ENCODE results near the gene NELFA.

- TF ChIP-seq RFX5 (IDR thresholded peaks at IDR 0.05; ENCODE audit: low read depth, low read length): no peak
- no peak for TF ChIP-seq MYC (IDR thresholded peaks at IDR 0.05; ENCODE audit: insufficient read depth, insufficient read length, insufficient replicate concordance, low read length, severe bottlenecking)
- TF ChIP-seq BCL3 (IDR thresholded peaks at IDR 0.05; ENCODE audit: borderline replicate concordance, insufficient read depth, low read depth, low read length, poor library complexity, severe bottlenecking): no peak
- TF ChIP-seq POLR2AphosphoS5 (IDR thresholded peaks at IDR 0.05; ENCODE audit: low read length): no peak
- TF ChIP-seq POLR2AphosphoS2 (IDR thresholded peaks at IDR 0.05; ENCODE audit: low read depth, low read length): no peak
- no peak for TF ChIP-seq TAF1 (IDR thresholded peaks at IDR 0.05; ENCODE audit: borderline replicate concordance, low read depth, low read length)
- TF ChIP-seq CREB1 (IDR thresholded peaks at IDR 0.05; ENCODE audit: low read depth): no peak
- TF ChIP-seq ASH2L (IDR thresholded peaks at IDR 0.05; ENCODE audit: borderline replicate concordance, low read depth): no peak
- TF ChIP-seq, protein P1, sequence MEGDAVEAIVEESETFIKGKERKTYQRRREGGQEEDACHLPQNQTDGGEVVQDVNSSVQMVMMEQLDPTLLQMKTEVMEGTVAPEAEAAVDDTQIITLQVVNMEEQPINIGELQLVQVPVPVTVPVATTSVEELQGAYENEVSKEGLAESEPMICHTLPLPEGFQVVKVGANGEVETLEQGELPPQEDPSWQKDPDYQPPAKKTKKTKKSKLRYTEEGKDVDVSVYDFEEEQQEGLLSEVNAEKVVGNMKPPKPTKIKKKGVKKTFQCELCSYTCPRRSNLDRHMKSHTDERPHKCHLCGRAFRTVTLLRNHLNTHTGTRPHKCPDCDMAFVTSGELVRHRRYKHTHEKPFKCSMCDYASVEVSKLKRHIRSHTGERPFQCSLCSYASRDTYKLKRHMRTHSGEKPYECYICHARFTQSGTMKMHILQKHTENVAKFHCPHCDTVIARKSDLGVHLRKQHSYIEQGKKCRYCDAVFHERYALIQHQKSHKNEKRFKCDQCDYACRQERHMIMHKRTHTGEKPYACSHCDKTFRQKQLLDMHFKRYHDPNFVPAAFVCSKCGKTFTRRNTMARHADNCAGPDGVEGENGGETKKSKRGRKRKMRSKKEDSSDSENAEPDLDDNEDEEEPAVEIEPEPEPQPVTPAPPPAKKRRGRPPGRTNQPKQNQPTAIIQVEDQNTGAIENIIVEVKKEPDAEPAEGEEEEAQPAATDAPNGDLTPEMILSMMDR (IDR thresholded peaks at IDR 0.05 in 2 of 3, conservative IDR thresholded peaks at IDR 0.05 in 1 of 3; ENCODE audit: control insufficient read depth in 2 of 3, extremely low read depth in 1 of 3, insufficient read depth in 1 of 3, low read depth in 3 of 3, low read length in 3 of 3): no peak
Measured at GRCh38 chr4:1932736-1933135, 76.0 kb downstream of the NELFA start.

Data from GM12878 (cell line).